Neural progenitor cell (in vitro differentiated cells): Measurements from ENCODE around the gene RUVBL2.

ENCODE experiments used
- CTCF ChIP-seq: fragments of 200-600 bp; sonication (generic); IDR thresholded peaks from 2 replicates; pipeline ENCODE4 v1.5.1; 2017; ENCODE audit warnings: antibody characterized with exemption, mild to moderate bottlenecking
- EZH2 ChIP-seq: fragments of 200-600 bp; sonication (generic); IDR thresholded peaks from 2 replicates; pipeline ENCODE4 v1.6.1; 2017; ENCODE audit warnings: antibody characterized with exemption, mild to moderate bottlenecking, moderate library complexity
- EZH2phosphoT487 ChIP-seq: fragments of 200-600 bp; sonication (generic); IDR thresholded peaks from 2 replicates; pipeline ENCODE4 v1.6.1; 2017; ENCODE audit warnings: antibody characterized with exemption

DNA sequence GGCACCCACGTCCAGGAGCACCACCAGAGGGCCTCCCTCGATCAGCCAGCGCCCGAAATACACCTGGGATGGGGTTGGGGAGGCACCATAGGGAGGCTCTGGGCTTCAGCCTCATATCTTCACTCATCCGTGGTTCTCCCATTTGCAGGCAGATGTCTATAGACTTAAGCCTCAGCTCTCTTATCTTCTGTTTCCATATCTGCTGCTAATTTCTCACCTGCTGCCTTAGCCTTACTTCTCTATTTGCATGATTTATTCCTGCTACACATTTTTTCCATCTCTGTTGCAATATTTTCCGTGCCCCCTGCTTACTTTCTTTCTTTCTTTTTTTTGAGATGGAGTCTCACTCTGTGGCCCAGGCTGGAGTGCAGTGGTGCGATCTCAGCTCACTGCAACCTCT, 6.4 kb upstream of the RUVBL2 start:
- TF ChIP-seq EZH2 (no peak), CTCF (no peak), EZH2phosphoT487 (no peak)
